RWPE2 (cell line): ENCODE measurements around the gene RAP1GDS1.
"Not testable (repeated sequence)": the region's sequence is repeated elsewhere in the genome, so short reads cannot be mapped to it uniquely, and the experiment has no call there.

Experiments
- ATAC-seq: fragments of 200-7000 bp; cut with Tn5 transposase; 3 replicates; pipeline ENCODE4 v1.9.1; 2021; ENCODE audit warnings: low read depth
- DNase-seq: peaks from one replicate; pipeline ENCODE4 v3.0.0-alpha.2; 2020; ENCODE audit warnings: low spot score
- H3K27ac ChIP-seq: fragments of 450-650 bp; 2 replicates; pipeline ENCODE4 v1.5.1; 2017; ENCODE audit warnings: mild to moderate bottlenecking; ENCODE audit not compliant: poor library complexity, severe bottlenecking
- H3K27me3 ChIP-seq: fragments of 250-450 bp; sonication (Bioruptor Pico); 2 replicates; pipeline ENCODE4 v1.5.1; 2021; ENCODE audit warnings: mild to moderate bottlenecking, moderate library complexity; ENCODE audit not compliant: insufficient read depth, poor library complexity, severe bottlenecking
- H3K36me3 ChIP-seq: fragments of 250-450 bp; sonication (Bioruptor Pico); 2 replicates; pipeline ENCODE4 v1.5.1; 2020; ENCODE audit warnings: low read depth, mild to moderate bottlenecking, moderate library complexity
- H3K4me1 ChIP-seq: fragments of 250-450 bp; sonication (Bioruptor Pico); 2 replicates; pipeline ENCODE4 v1.5.1; 2021; ENCODE audit warnings: mild to moderate bottlenecking, moderate library complexity; ENCODE audit not compliant: insufficient read depth, poor library complexity, severe bottlenecking
- H3K4me3 ChIP-seq: fragments of 250-450 bp; sonication (Bioruptor Pico); 2 replicates; pipeline ENCODE4 v1.5.1; 2021; ENCODE audit warnings: mild to moderate bottlenecking, moderate library complexity; ENCODE audit not compliant: severe bottlenecking
- H3K9me3 ChIP-seq: fragments of 250-450 bp; sonication (Bioruptor Pico); 2 replicates; pipeline ENCODE4 v1.5.1; 2021; ENCODE audit warnings: mild to moderate bottlenecking, moderate library complexity; ENCODE audit not compliant: severe bottlenecking
- CTCF ChIP-seq: fragments of 450-650 bp; IDR thresholded peaks from one replicate; pipeline ENCODE4 v1.5.1; 2017; ENCODE audit warnings: mild to moderate bottlenecking, moderate library complexity; ENCODE audit not compliant: poor library complexity, severe bottlenecking

Gene RAP1GDS1

GRCh38 chr4:98411731-98412130 is 150.5 kb downstream of the RAP1GDS1 start:
- Histone ChIP-seq H3K9me3 (peaks cover 2% of the 10 kb centered on the region), H3K27ac (no peak overlapping the region), H3K36me3 (peaks cover 25% of the 10 kb centered on the region), H3K27me3 (no peaks in the 10 kb centered on the region), H3K4me3 (no peak overlapping the region), H3K4me1 (no peaks in the 10 kb centered on the region)
- no peak for TF ChIP-seq CTCF
- ATAC-seq (no peak), DNase-seq (no peak)

GRCh38 chr4:98416844-98417243 is 155.7 kb downstream of the RAP1GDS1 start:
- no peak overlapping the region for H3K27ac ChIP-seq
- no peaks in the 10 kb centered on the region for H3K4me1 ChIP-seq
- no peak for DNase-seq
- no peak for TF ChIP-seq CTCF
- no peaks in the 10 kb centered on the region for H3K9me3 ChIP-seq
- H3K27me3 ChIP-seq: no peaks in the 10 kb centered on the region
- H3K4me3 ChIP-seq: no peak overlapping the region
- no peak for ATAC-seq
- H3K36me3 ChIP-seq: peaks cover 51% of the 10 kb centered on the region

GRCh38 chr4:98420151-98420550 is 159.0 kb downstream of the RAP1GDS1 start:
- not testable (repeated sequence) for DNase-seq, H3K27ac ChIP-seq, ATAC-seq, H3K27me3 ChIP-seq, H3K4me3 ChIP-seq, H3K4me1 ChIP-seq, H3K9me3 ChIP-seq
- peaks cover 71% of the 10 kb centered on the region for H3K36me3 ChIP-seq

GRCh38 chr4:98421111-98421510 is 159.9 kb downstream of the RAP1GDS1 start:
- H3K4me3 ChIP-seq: no peak overlapping the region
- H3K9me3 ChIP-seq: peaks cover 2% of the 10 kb centered on the region
- no peaks in the 10 kb centered on the region for H3K4me1 ChIP-seq
- peaks cover 78% of the 10 kb centered on the region for H3K36me3 ChIP-seq
- DNase-seq (no peak), ATAC-seq (no peak)
- no peaks in the 10 kb centered on the region for H3K27me3 ChIP-seq
- no peak overlapping the region for H3K27ac ChIP-seq
- TF ChIP-seq CTCF: no peak

GRCh38 chr4:98423009-98423408 is 161.8 kb downstream of the RAP1GDS1 start:
- Histone ChIP-seq H3K36me3 (peaks cover 65% of the 10 kb centered on the region), H3K4me1 (no peaks in the 10 kb centered on the region), H3K4me3 (no peak overlapping the region), H3K27me3 (no peaks in the 10 kb centered on the region), H3K27ac (no peak overlapping the region), H3K9me3 (peaks cover 2% of the 10 kb centered on the region)
- TF ChIP-seq CTCF: no peak
- ATAC-seq (no peak), DNase-seq (no peak)
